PFSK-1 (cell line): ENCODE data around the gene OSBPL8.

Experiments
- POLR2AphosphoS5 ChIP-seq: IDR thresholded peaks from 2 replicates; pipeline ENCODE4 v1.6.1; 2012; ENCODE audit warnings: low read depth, mild to moderate bottlenecking, control low read depth, low read length, moderate library complexity
- REST ChIP-seq, 2 experiments: IDR thresholded peaks; 2 replicates each; pipeline versions ENCODE4 v1.6.1 to v1.8.0; 2011 to 2012; ENCODE audit warnings: low read depth in 2 of 2, low read length in 2 of 2, control low read depth in 1 of 2, inconsistent platforms in 1 of 2, mild to moderate bottlenecking in 1 of 2, moderate library complexity in 1 of 2; ENCODE audit not compliant: insufficient read depth in 1 of 2
- SIN3A ChIP-seq: IDR thresholded peaks from 2 replicates; pipeline ENCODE4 v1.6.1; 2012; ENCODE audit warnings: mild to moderate bottlenecking, low read length, moderate library complexity, borderline replicate concordance; ENCODE audit not compliant: insufficient read depth
- TAF1 ChIP-seq: IDR thresholded peaks from 2 replicates; pipeline ENCODE4 v1.6.1; 2012; ENCODE audit warnings: low read length, control low read depth, borderline replicate concordance; ENCODE audit not compliant: insufficient read depth

GRCh38 chr12:76520348-76520747, 39.2 kb downstream of the OSBPL8 start:
- TF ChIP-seq POLR2AphosphoS5 (no peak), REST (IDR thresholded peaks at IDR 0.05; ENCODE audit: insufficient read depth in 1 of 2, low read depth in 2 of 2, low read length in 2 of 2) (no peak), SIN3A (no peak), TAF1 (no peak)
